Endothelial cell of umbilical vein (primary cell): ENCODE data around the gene NKX3-2. TPM values are rescaled to one million over a fixed set of nuclear protein-coding genes. Genes with fewer than 3 reads are reported as not detected.
"Not testable (repeated sequence)": the region's sequence is repeated elsewhere in the genome, so short reads cannot be mapped to it uniquely, and the experiment has no call there.

ENCODE experiments used
- BruUV-seq: library from RNA; stranded (reverse); fragments of 400-500 nt; replicated peaks from 2 replicates; lab custom pipeline; 2021; lab: Mats Ljungman, UMichigan
- CTCF ChIA-PET: fragments of 300-600, 350-600 bp; sonication (Branson Sonifier 250); formaldehyde crosslinking; loops from one replicate; lab custom pipeline; 2021; ENCODE audit warnings: antibody characterized with exemption, inconsistent platforms; lab: Charles Lee
- POLR2A ChIA-PET: fragments of 300-600, 350-600 bp; sonication (Branson Sonifier 250); formaldehyde crosslinking; loops from one replicate; lab custom pipeline; 2021; ENCODE audit warnings: antibody characterized with exemption, inconsistent platforms; lab: Charles Lee
- DNase-seq: peaks from one replicate; pipeline ENCODE4 v3.0.0-alpha.2; 2011; ENCODE audit warnings: low read depth, low spot score
- FAIRE-seq: peaks from 2 replicates; lab custom pipeline; 2011; peaks lifted over from hg19 to GRCh38; lab: Jason Lieb, UNC
- H2AFZ ChIP-seq: 2 replicates; pipeline ENCODE4 v1.6.0; 2012; ENCODE audit warnings: low read depth, low read length, control low read depth, inconsistent platforms
- H3K27ac ChIP-seq: 2 replicates; pipeline ENCODE4 v1.5.1; 2011; ENCODE audit warnings: low read depth, mild to moderate bottlenecking, control low read depth, low read length, moderate library complexity; ENCODE audit not compliant: insufficient read depth
- H3K27me3 ChIP-seq, 2 experiments: 2 replicates each; pipeline versions ENCODE4 v1.6.0 to v1.6.1; 2011; ENCODE audit warnings: low read length in 2 of 2, mixed read lengths in 1 of 2; ENCODE audit not compliant: control insufficient read depth in 2 of 2, insufficient read depth in 2 of 2
- H3K36me3 ChIP-seq, 2 experiments: 2 replicates in 1 of 2; 3 replicates in 1 of 2; pipeline ENCODE4 v1.5.1; 2011; ENCODE audit warnings: low read length in 2 of 2, mild to moderate bottlenecking in 1 of 2, moderate library complexity in 1 of 2; ENCODE audit not compliant: control insufficient read depth in 2 of 2, insufficient read depth in 2 of 2; ENCODE audit errors: extremely low read depth in 1 of 2
- H3K4me1 ChIP-seq: 3 replicates; pipeline ENCODE4 v1.5.1; 2011; ENCODE audit warnings: mild to moderate bottlenecking, low read length; ENCODE audit not compliant: control insufficient read depth, insufficient read depth; ENCODE audit errors: extremely low read depth
- H3K4me2 ChIP-seq: 2 replicates; pipeline ENCODE4 v1.6.1; 2011; ENCODE audit warnings: low read length, control low read depth, mixed read lengths; ENCODE audit not compliant: insufficient read depth
- H3K4me3 ChIP-seq, 3 experiments: fragments of 200-600 bp in 1 of 3; sonication (generic), shearing (Covaris generic) in 1 of 3; replicated peaks in 1 of 3; 2 replicates each; pipeline ENCODE4 v1.5.1; 2011 to 2016; ENCODE audit warnings: control low read depth in 3 of 3, low read length in 3 of 3, mild to moderate bottlenecking in 2 of 3, inconsistent platforms in 1 of 3, low read depth in 1 of 3, moderate library complexity in 1 of 3; ENCODE audit not compliant: insufficient read depth in 1 of 3
- H3K79me2 ChIP-seq: 2 replicates; pipeline ENCODE4 v1.6.0; 2012; ENCODE audit warnings: low read length, inconsistent platforms; ENCODE audit not compliant: control insufficient read depth, insufficient read depth
- H3K9ac ChIP-seq: replicated peaks from 2 replicates; pipeline ENCODE3; 2011; ENCODE audit warnings: low read length, control low read depth; ENCODE audit not compliant: insufficient read depth; ENCODE audit errors: extremely low read depth
- H3K9me1 ChIP-seq: replicated peaks from 3 replicates; pipeline ENCODE4 v1.6.0; 2011; ENCODE audit warnings: mild to moderate bottlenecking, low read length; ENCODE audit not compliant: control insufficient read depth, insufficient read depth; ENCODE audit errors: extremely low read depth
- H3K9me3 ChIP-seq: replicated peaks from 2 replicates; pipeline ENCODE4 v1.5.1; 2012; ENCODE audit warnings: low read length, inconsistent platforms; ENCODE audit not compliant: control insufficient read depth, insufficient read depth
- H4K20me1 ChIP-seq: replicated peaks from 2 replicates; pipeline ENCODE3; 2011; ENCODE audit warnings: mild to moderate bottlenecking, low read length; ENCODE audit not compliant: control insufficient read depth, insufficient read depth; ENCODE audit errors: extremely low read depth
- EZH2 ChIP-seq: IDR thresholded peaks from 2 replicates; pipeline ENCODE4 v1.6.1; 2012; ENCODE audit warnings: borderline replicate concordance, low read depth, mild to moderate bottlenecking, moderate library complexity, low read length, inconsistent platforms; ENCODE audit not compliant: severe bottlenecking
- FOS ChIP-seq: IDR thresholded peaks from 2 replicates; pipeline ENCODE4 v1.6.1; 2011; ENCODE audit warnings: mild to moderate bottlenecking, low read length, moderate library complexity, borderline replicate concordance; ENCODE audit not compliant: insufficient read depth
- GATA2 ChIP-seq: IDR thresholded peaks from 2 replicates; pipeline ENCODE4 v1.7.0; 2011; ENCODE audit warnings: low read depth, mild to moderate bottlenecking, moderate library complexity, mixed read lengths, low read length; ENCODE audit not compliant: insufficient read length, insufficient read depth
- JUN ChIP-seq: IDR thresholded peaks from 2 replicates; pipeline ENCODE4 v1.6.1; 2011; ENCODE audit warnings: borderline replicate concordance, low read depth; ENCODE audit not compliant: insufficient read length, insufficient read depth
- MYC ChIP-seq: IDR thresholded peaks from one replicate; pipeline ENCODE4 v1.6.1; 2011; ENCODE audit warnings: mild to moderate bottlenecking, low read depth, low read length
- POLR2A ChIP-seq: IDR thresholded peaks from 2 replicates; pipeline ENCODE4 v1.6.1; 2012; ENCODE audit warnings: low read depth, mild to moderate bottlenecking, control low read depth, low read length
- POLR2AphosphoS5 ChIP-seq: IDR thresholded peaks from 2 replicates; pipeline ENCODE4 v1.6.1; 2012; ENCODE audit warnings: low read depth, mild to moderate bottlenecking, control low read depth, low read length, moderate library complexity; ENCODE audit not compliant: insufficient read depth
- dilution Hi-C: fragments of 300-500 bp; cut with MboI; formaldehyde crosslinking; loops from one replicate; pipeline ENCODE4 v1.15.0; 2019; ENCODE audit warnings: low sequenced_read_pairs; ENCODE audit not compliant: extremely low pct_ligation_motif_present
- intact Hi-C: fragments of 100-400 bp; cut with micrococcal nuclease; formaldehyde crosslinking; loops from one replicate; pipeline ENCODE4 v1.10.0; 2022
- polyA plus RNA-seq, 4 experiments: library from polyadenylated mRNA; depleted of rRNA in 3 of 4; stranded (reverse) in 3 of 4; unstranded in 1 of 4; fragments of >200 nt; gene quantifications; 2 replicates each; pipeline versions ENCODE4 v1.2.1 to v1.2.3, GENCODE V29; 2011 to 2012; ENCODE audit warnings: missing spikeins in 1 of 4
- total RNA-seq: library from RNA; stranded (reverse); gene quantifications from 2 replicates; pipeline ENCODE4 v1.2.3, GENCODE V29; 2021
- TF ChIP-seq, protein P1 (sequence below): IDR thresholded peaks from 2 replicates; pipeline ENCODE4 v1.6.1; 2011; ENCODE audit not compliant: insufficient read depth, insufficient read length
- TF ChIP-seq, protein P2 (sequence below), 2 donors: IDR thresholded peaks; 1 replicate in 1 of 2; 2 replicates in 1 of 2; pipeline ENCODE4 v1.5.1; 2011; ENCODE audit warnings: low read length in 2 of 2, mild to moderate bottlenecking in 2 of 2, moderate library complexity in 2 of 2, control low read depth in 1 of 2, inconsistent platforms in 1 of 2, low read depth in 1 of 2; ENCODE audit not compliant: insufficient read depth in 1 of 2; ENCODE audit errors: extremely low read depth in 1 of 2

Gene NKX3-2
- total and polyA plus RNA-seq, 2 donors (not counting 3 experiments of a cell fraction or from before 2014, with no cell fraction given): not detected

DNA sequence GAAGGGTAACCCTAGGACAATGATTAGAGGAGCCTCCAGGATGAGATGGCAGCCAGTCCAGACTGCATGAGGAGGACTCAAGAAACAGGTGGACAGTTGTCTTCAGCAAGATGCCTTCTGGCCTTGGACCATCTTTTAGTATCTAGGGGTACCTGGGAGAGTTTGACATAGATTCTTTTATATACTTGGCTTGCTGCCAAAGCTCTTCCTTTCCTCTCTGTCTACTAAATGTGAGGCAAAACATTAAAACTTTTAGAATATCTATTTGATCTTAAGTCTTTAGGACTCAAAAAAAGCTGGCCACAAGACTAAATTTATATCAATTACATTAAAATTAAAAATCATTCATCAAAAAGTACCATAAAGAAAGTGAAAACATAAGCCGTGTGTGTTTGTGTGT lies 18.6 kb upstream of the NKX3-2 start:
- Histone ChIP-seq H3K9me1 (no peaks in the 10 kb centered on the region), H3K9me3 (no peaks in the 10 kb centered on the region), H3K27ac (no peak overlapping the region), H4K20me1 (no peaks in the 10 kb centered on the region), H3K4me2 (no peak overlapping the region), H2AFZ (no peak overlapping the region), H3K79me2 (no peaks in the 10 kb centered on the region), H3K9ac (no peak overlapping the region), H3K27me3 (no peaks in the 10 kb centered on the region), H3K4me1 (peaks cover 6% of the 10 kb centered on the region), H3K36me3 (peaks cover 0 to 2% of the 10 kb centered on the region in 2 experiments), H3K4me3 (no peak overlapping the region)
- no TSS peak for BruUV-seq
- POLR2A ChIA-PET: no interaction called here
- TF ChIP-seq POLR2AphosphoS5: no peak
- DNase-seq (no peak), FAIRE-seq (no peak)
- intact Hi-C loops (no loop called here), dilution Hi-C loops (no loop called here)
- CTCF ChIA-PET: interaction anchor here (1.1 to 1.7 kb wide), 2 partner anchors 10 to 709 kb away, joined by 3 read pairs; no protein-coding TSS in a partner anchor

DNA sequence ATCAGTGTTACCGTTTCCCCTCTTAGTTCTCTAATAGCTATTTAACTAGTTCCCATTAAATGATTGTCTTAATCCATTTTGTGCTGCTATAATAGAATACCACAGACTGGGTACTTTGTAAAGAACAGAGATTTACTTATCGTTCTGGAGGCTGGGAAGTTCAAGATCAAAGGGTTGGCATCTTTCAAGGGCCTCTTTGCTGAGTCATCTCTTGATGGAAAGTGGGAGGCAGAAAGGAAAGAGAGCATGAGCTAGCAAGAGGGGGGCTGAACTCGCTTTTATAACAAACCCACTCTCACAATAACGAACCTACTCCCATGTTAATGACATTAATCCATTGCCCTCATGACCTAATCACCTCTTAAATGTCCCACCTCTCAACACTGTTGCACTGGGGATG lies 17.4 kb upstream of the NKX3-2 start:
- H3K4me3 ChIP-seq: no peak overlapping the region
- H3K79me2 ChIP-seq: no peaks in the 10 kb centered on the region
- H3K4me2 ChIP-seq: no peak overlapping the region
- no peaks in the 10 kb centered on the region for H4K20me1 ChIP-seq
- no peak overlapping the region for H3K9ac ChIP-seq
- no TSS peak for BruUV-seq
- ChIA-PET CTCF (interaction anchor here (0.6 to 1.7 kb wide), 2 partner anchors 13 to 708 kb away, joined by 3 read pairs; no protein-coding TSS in a partner anchor), POLR2A (no interaction called here)
- dilution Hi-C loops (no loop called here), intact Hi-C loops (no loop called here)
- no peaks in the 10 kb centered on the region for H3K27me3 ChIP-seq
- no peaks in the 10 kb centered on the region for H3K36me3 ChIP-seq
- no peak overlapping the region for H3K27ac ChIP-seq
- H3K9me3 ChIP-seq: no peaks in the 10 kb centered on the region
- FAIRE-seq (no peak), DNase-seq (no peak)
- no peak overlapping the region for H2AFZ ChIP-seq
- H3K4me1 ChIP-seq: peaks cover 6% of the 10 kb centered on the region
- TF ChIP-seq POLR2A (no peak), EZH2 (no peak), POLR2AphosphoS5 (no peak), MYC (no peak), GATA2 (no peak), JUN (no peak), FOS (no peak)
- TF ChIP-seq, protein P1, sequence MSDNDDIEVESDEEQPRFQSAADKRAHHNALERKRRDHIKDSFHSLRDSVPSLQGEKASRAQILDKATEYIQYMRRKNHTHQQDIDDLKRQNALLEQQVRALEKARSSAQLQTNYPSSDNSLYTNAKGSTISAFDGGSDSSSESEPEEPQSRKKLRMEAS: no peak
- TF ChIP-seq, protein P2, sequence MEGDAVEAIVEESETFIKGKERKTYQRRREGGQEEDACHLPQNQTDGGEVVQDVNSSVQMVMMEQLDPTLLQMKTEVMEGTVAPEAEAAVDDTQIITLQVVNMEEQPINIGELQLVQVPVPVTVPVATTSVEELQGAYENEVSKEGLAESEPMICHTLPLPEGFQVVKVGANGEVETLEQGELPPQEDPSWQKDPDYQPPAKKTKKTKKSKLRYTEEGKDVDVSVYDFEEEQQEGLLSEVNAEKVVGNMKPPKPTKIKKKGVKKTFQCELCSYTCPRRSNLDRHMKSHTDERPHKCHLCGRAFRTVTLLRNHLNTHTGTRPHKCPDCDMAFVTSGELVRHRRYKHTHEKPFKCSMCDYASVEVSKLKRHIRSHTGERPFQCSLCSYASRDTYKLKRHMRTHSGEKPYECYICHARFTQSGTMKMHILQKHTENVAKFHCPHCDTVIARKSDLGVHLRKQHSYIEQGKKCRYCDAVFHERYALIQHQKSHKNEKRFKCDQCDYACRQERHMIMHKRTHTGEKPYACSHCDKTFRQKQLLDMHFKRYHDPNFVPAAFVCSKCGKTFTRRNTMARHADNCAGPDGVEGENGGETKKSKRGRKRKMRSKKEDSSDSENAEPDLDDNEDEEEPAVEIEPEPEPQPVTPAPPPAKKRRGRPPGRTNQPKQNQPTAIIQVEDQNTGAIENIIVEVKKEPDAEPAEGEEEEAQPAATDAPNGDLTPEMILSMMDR (IDR thresholded peaks at IDR 0.05; ENCODE audit: extremely low read depth in 1 of 2, insufficient read depth in 1 of 2, low read depth in 1 of 2, low read length in 2 of 2): no peak
- no peaks in the 10 kb centered on the region for H3K9me1 ChIP-seq

DNA sequence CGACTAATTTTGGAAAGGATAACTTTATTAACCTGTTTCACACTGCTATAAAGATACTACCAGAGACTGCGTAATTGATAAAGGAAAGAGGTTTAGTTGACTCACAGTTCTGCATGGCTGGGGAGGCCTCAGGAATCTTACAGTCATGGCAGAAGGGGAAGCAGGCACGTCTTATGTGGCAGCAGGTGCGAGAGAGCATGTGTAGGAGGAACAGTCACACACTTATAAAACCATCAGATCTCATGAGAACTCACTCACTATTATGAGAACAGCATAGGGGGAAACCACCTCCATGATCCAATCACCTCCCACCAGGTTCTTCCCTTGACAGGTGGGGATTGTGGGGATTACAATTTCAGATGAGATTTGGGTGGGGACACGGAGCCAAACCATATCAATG lies 15.8 kb upstream of the NKX3-2 start:
- DNase-seq, intact Hi-C loops, H3K36me3 ChIP-seq, FAIRE-seq, CTCF ChIA-PET, H3K79me2 ChIP-seq, H3K27ac ChIP-seq, dilution Hi-C loops, POLR2A ChIA-PET, BruUV-seq, H3K9me1 ChIP-seq, H3K4me2 ChIP-seq, H4K20me1 ChIP-seq, H3K9ac ChIP-seq, H2AFZ ChIP-seq, H3K9me3 ChIP-seq, H3K4me1 ChIP-seq, H3K27me3 ChIP-seq, H3K4me3 ChIP-seq: not testable (repeated sequence)
